Kidney (tissue), 14 donors: Measurements from ENCODE around the gene S1PR5. TPM values are rescaled to one million over a fixed set of nuclear protein-coding genes. Genes with fewer than 3 reads are reported as not detected.
A peak's percentile ranks its signal among the peaks of the same experiment; 100 is the strongest.

ENCODE experiments used
- DNase-seq, 5 donors: peaks; one replicate each; pipeline ENCODE4 v3.0.0-alpha.2; 2013 to 2020
- FAIRE-seq: peaks from 2 replicates; lab custom pipeline; 2012; peaks lifted over from hg19 to GRCh38; lab: Jason Lieb, UNC
- H3K27ac ChIP-seq, 2 donors: one replicate each; pipeline ENCODE4 v1.7.0; 2013; ENCODE audit warnings: low read depth in 2 of 2, low read length in 2 of 2, inconsistent platforms in 1 of 2
- H3K27me3 ChIP-seq: one replicate; pipeline ENCODE4 v1.7.1; 2013; ENCODE audit warnings: low read length, inconsistent platforms; ENCODE audit not compliant: control insufficient read depth, insufficient read depth
- H3K36me3 ChIP-seq, 3 donors: one replicate each; pipeline versions ENCODE4 v1.7.0 to v1.7.1; 2013; ENCODE audit warnings: low read length in 3 of 3, control low read depth in 1 of 3, inconsistent platforms in 1 of 3; ENCODE audit not compliant: insufficient read depth in 3 of 3, control insufficient read depth in 2 of 3
- H3K4me1 ChIP-seq, 3 donors: one replicate each; pipeline versions ENCODE4 v1.7.0 to v1.7.1; 2013; ENCODE audit warnings: low read length in 3 of 3, inconsistent platforms in 1 of 3, low read depth in 1 of 3; ENCODE audit not compliant: control insufficient read depth in 2 of 3, insufficient read depth in 2 of 3
- H3K4me3 ChIP-seq, 3 donors: one replicate each; pipeline versions ENCODE4 v1.7.0 to v1.8.1; 2013; ENCODE audit warnings: low read length in 3 of 3, control low read depth in 1 of 3, inconsistent platforms in 1 of 3
- H3K9ac ChIP-seq, 3 donors: one replicate each; pipeline versions ENCODE4 v1.7.0 to v1.7.1; 2013; ENCODE audit warnings: low read length in 3 of 3, control low read depth in 1 of 3, inconsistent platforms in 1 of 3
- H3K9me3 ChIP-seq, 3 donors: one replicate each; pipeline versions ENCODE4 v1.7.0 to v1.7.1; 2013; ENCODE audit warnings: low read length in 3 of 3, control low read depth in 1 of 3, inconsistent platforms in 1 of 3; ENCODE audit not compliant: control insufficient read depth in 2 of 3, insufficient read depth in 1 of 3
- intact Hi-C: fragments of 100-400 bp; cut with DNase I; formaldehyde crosslinking; loops from one replicate; pipeline ENCODE4 v1.11.1; 2022
- polyA plus RNA-seq: library from polyadenylated mRNA; stranded (reverse); fragments of 350-450 nt; fragmentation: Illumina TruSeq; extraction: RNeasy Lipid Tissue Mini Kit (QIAGEN cat#74804); gene quantifications from one replicate; pipeline ENCODE4 v1.2.3, GENCODE V29; 2014; ENCODE audit warnings: low read depth, low replicate concordance; ENCODE audit not compliant: insufficient read depth
- total RNA-seq: library from RNA; stranded (reverse); fragmentation: NEBNext Ultra II Directional; extraction: Animal tissue kit (Norgen Biotek cat#: 25700); gene quantifications from one replicate; pipeline ENCODE4 v1.2.1, GENCODE V29; 2021
- TF ChIP-seq, protein P1 (sequence below): IDR thresholded peaks from 3 replicates; pipeline ENCODE4 v1.5.1; 2012; ENCODE audit warnings: mild to moderate bottlenecking, moderate library complexity, borderline replicate concordance; ENCODE audit not compliant: insufficient read depth; ENCODE audit errors: extremely low read depth
- donor health status: control.
- donor health status: control.
- donor health status: control.
- donor health status: control.
- donor health status: control.
- donor health status: DM: yes; HTN: yes; CAD: no.
- donor health status: Normal renal cell carcinoma (clear cell type).

S1PR5 gene
- total and polyA plus RNA-seq, 2 donors from 2014 or later: 0.69 to 0.84 TPM

DNA sequence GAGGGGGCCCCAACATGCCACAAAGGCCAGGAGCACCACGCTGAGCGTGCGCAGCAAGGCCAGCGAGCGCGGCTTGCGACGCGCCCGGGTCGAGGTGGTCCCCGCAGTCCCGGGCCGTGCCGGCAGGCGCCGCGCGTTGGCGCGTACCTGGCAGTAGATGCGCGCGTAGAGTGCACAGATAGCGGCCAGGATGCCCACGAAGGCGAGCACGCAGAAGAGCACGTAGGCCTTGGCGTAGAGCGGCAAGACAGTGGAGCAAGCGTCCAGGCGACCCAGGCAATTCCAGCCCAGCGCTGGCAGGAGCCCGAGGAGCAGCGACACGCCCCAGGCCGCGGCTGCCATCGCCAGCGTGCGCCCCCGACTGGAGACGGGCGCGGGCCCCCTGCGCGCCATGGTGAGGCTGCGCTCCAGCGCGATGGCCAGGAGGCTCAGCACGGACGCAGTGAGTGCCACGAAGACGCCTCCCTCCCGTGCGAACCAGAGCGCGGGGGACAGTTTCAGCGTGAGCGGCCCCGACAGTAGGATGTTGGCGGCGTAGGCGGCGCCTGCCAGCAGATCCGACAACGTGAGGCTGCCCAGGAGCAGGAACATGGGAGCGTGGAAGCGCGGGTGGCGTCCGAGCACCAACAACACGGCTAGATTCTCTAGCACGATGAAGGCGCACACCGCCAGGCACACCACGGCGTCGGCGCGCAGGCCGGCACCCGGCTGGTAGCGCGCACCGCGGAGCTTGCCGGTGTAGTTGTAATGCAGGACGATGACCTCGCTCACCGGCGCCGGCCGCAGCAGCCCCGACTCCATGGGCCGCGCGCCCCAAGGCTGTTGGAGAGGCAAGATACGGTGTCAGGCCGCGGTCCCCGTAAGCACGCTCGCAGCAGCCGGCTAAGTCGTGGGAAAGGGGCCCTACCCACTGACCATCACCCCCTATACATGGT is 2.8 kb downstream of the S1PR5 start:
- TF ChIP-seq, protein P1, sequence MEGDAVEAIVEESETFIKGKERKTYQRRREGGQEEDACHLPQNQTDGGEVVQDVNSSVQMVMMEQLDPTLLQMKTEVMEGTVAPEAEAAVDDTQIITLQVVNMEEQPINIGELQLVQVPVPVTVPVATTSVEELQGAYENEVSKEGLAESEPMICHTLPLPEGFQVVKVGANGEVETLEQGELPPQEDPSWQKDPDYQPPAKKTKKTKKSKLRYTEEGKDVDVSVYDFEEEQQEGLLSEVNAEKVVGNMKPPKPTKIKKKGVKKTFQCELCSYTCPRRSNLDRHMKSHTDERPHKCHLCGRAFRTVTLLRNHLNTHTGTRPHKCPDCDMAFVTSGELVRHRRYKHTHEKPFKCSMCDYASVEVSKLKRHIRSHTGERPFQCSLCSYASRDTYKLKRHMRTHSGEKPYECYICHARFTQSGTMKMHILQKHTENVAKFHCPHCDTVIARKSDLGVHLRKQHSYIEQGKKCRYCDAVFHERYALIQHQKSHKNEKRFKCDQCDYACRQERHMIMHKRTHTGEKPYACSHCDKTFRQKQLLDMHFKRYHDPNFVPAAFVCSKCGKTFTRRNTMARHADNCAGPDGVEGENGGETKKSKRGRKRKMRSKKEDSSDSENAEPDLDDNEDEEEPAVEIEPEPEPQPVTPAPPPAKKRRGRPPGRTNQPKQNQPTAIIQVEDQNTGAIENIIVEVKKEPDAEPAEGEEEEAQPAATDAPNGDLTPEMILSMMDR: no peak
- Histone ChIP-seq H3K27me3 (peaks cover 35% of the 10 kb centered on the region), H3K4me3 (no peak overlapping the region), H3K4me1 (peaks cover 0 to 6% (median 4%) of the 10 kb centered on the region in 3 donors), H3K27ac (no peak overlapping the region), H3K9ac (no peak overlapping the region), H3K9me3 (no peaks in the 10 kb centered on the region), H3K36me3 (no peaks in the 10 kb centered on the region)
- FAIRE-seq (no peak), DNase-seq (peak in 3 of 5 donors; percentile 29 to 49 (median 38))
- intact Hi-C loops: no loop called here

GRCh38 chr19:10513223-10513622 is 4.0 kb downstream of the S1PR5 start:
- Histone ChIP-seq H3K27me3 (peaks cover 28% of the 10 kb centered on the region), H3K4me3 (no peak overlapping the region), H3K9me3 (no peaks in the 10 kb centered on the region), H3K9ac (no peak overlapping the region), H3K27ac (no peak overlapping the region), H3K4me1 (peaks cover 0 to 6% (median 1%) of the 10 kb centered on the region in 3 donors), H3K36me3 (no peaks in the 10 kb centered on the region)
- intact Hi-C loops: no loop called here
- FAIRE-seq: no peak
- no peak for DNase-seq
- TF ChIP-seq, protein P1: no peak

GRCh38 chr19:10510301-10510802 is 6.9 kb downstream of the S1PR5 start:
- intact Hi-C loops: no loop called here
- DNase-seq: peak in 3 of 5 donors; percentile 57 to 70 (median 63)
- TF ChIP-seq, protein P1: peak; percentile 33

More at GRCh38 chr19:10510301-10510802, 6.9 kb downstream of the S1PR5 start:
- no peak overlapping the region for H3K4me3 ChIP-seq
- peaks cover 11% of the 10 kb centered on the region for H3K27me3 ChIP-seq
- H3K36me3 ChIP-seq: no peaks in the 10 kb centered on the region
- H3K4me1 ChIP-seq: peaks cover 0 to 5% (median 0%) of the 10 kb centered on the region in 3 donors
- no peak for FAIRE-seq
- no peaks in the 10 kb centered on the region for H3K9me3 ChIP-seq
- no peak overlapping the region for H3K9ac ChIP-seq
- no peak overlapping the region for H3K27ac ChIP-seq
